ENCODE results near the gene LRP8. TPM values are rescaled to one million over a fixed set of nuclear protein-coding genes. Genes with fewer than 3 reads are reported as not detected.
A peak's percentile ranks its signal among the peaks of the same experiment; 100 is the strongest.

The LRP8 gene
- total and polyA plus RNA-seq, 9 of the 15 experiments (the other 6 are each of a cell fraction or from before 2014, with no cell fraction given): 7.1 to 56.1 (median 31.3) TPM

- peak; percentile 85 for TF ChIP-seq HMGXB4 (CRISPR knock-in tag; IDR thresholded peaks at IDR 0.05)
- TF ChIP-seq KAT2B (IDR thresholded peaks at IDR 0.05; ENCODE audit: low read depth, low read length): no peak
- TF ChIP-seq ZC3H4 (CRISPR knock-in tag; IDR thresholded peaks at IDR 0.05; ENCODE audit: borderline replicate concordance): 0 out of 2 replicates have a peak, but pooled peaks have one; percentile 13
- TF ChIP-seq GATAD2A (IDR thresholded peaks at IDR 0.05): no peak
- TF ChIP-seq DMBX1 (CRISPR knock-in tag; IDR thresholded peaks at IDR 0.05; ENCODE audit: borderline replicate concordance): peak; percentile 67; the same call in 1 of the 2 replicates
- TF ChIP-seq SMARCA4 (IDR thresholded peaks at IDR 0.05): peak; percentile 75
- TF ChIP-seq ZC3H11A (IDR thresholded peaks at IDR 0.05; ENCODE audit: low read depth, low read length): no peak
- no peak for TF ChIP-seq ZNF23 (CRISPR knock-in tag; IDR thresholded peaks at IDR 0.05)
- no peak for TF ChIP-seq PATZ1 (CRISPR knock-in tag; IDR thresholded peaks at IDR 0.05; ENCODE audit: borderline replicate concordance)
- TF ChIP-seq FUS (optimal IDR thresholded peaks at IDR 0.05; ENCODE audit: low read depth, low read length): no peak
- peak; percentile 69 for TF ChIP-seq HNRNPLL (IDR thresholded peaks at IDR 0.05; ENCODE audit: low read depth, low read length, poor library complexity, severe bottlenecking)
- TF ChIP-seq LCOR (CRISPR knock-in tag; IDR thresholded peaks at IDR 0.05): peak; percentile 75
- peak; percentile 57; the same call in 1 of the 2 replicates for TF ChIP-seq DIDO1 (tag; IDR thresholded peaks at IDR 0.05; ENCODE audit: low read depth)
- TF ChIP-seq MTA1 (IDR thresholded peaks at IDR 0.05; ENCODE audit: borderline replicate concordance): peak; percentile 56; the same call in 1 of the 2 replicates
- 0 out of 2 replicates have a peak, but pooled peaks have one; percentile 20 for TF ChIP-seq RFX5 (IDR thresholded peaks at IDR 0.05; ENCODE audit: low read depth, low read length)
- no peak for TF ChIP-seq CBX3 (IDR thresholded peaks at IDR 0.05; ENCODE audit: borderline replicate concordance in 1 of 2, low read length in 2 of 2)
- TF ChIP-seq ZNF668 (CRISPR knock-in tag; IDR thresholded peaks at IDR 0.05): peak; percentile 38; the same call in 1 of the 2 replicates
- no peak for TF ChIP-seq MAFG (tag; conservative IDR thresholded peaks at IDR 0.05)
- no peak for TF ChIP-seq ZFP1 (CRISPR knock-in tag; IDR thresholded peaks at IDR 0.05)
- no peak for TF ChIP-seq CCAR2 (IDR thresholded peaks at IDR 0.05; ENCODE audit: low read depth, low read length)
- TF ChIP-seq DLX4 (CRISPR knock-in tag; IDR thresholded peaks at IDR 0.05): no peak
- no peak for TF ChIP-seq HNRNPH1 (optimal IDR thresholded peaks at IDR 0.05; ENCODE audit: low read depth, low read length)
- TF ChIP-seq TSC22D4 (tag; IDR thresholded peaks at IDR 0.05): no peak
- TF ChIP-seq NBN (IDR thresholded peaks at IDR 0.05; ENCODE audit: low read depth): peak; percentile 78; the same call in 1 of the 2 replicates
- TF ChIP-seq NR2C2 (CRISPR knock-in tag; IDR thresholded peaks at IDR 0.05): 0 out of 2 replicates have a peak, but pooled peaks have one; percentile 32
- TF ChIP-seq NR2C2 (tag; IDR thresholded peaks at IDR 0.05): peak; percentile 35; the same call in 1 of the 2 replicates
Measured at GRCh38 chr1:53196485-53197290, 131.2 kb downstream of the LRP8 start, which contains the start of gene CPT2 (continued).

All from K562 (cell line).